IMR-90 (cell line): ENCODE measurements around the gene TSC2.

ENCODE experiments used
- BHLHE40 ChIP-seq: fragments of 150-350 bp; IDR thresholded peaks from 2 replicates; pipeline ENCODE4 v1.6.1; 2016; ENCODE audit warnings: mild to moderate bottlenecking, low read depth, low read length
- CEBPB ChIP-seq: IDR thresholded peaks from 2 replicates; pipeline ENCODE4 v1.6.1; 2012; ENCODE audit warnings: low read depth, low read length, improper control_type of control experiment
- CHD1 ChIP-seq: IDR thresholded peaks from 2 replicates; pipeline ENCODE4 v1.6.1; 2012; ENCODE audit warnings: low read depth, low read length, improper control_type of control experiment
- ELK1 ChIP-seq: fragments of 150-350 bp; IDR thresholded peaks from 2 replicates; pipeline ENCODE4 v1.6.1; 2016; ENCODE audit warnings: low read depth, mild to moderate bottlenecking, low read length, moderate library complexity, borderline replicate concordance
- FOS ChIP-seq: fragments of 150-350 bp; IDR thresholded peaks from 2 replicates; pipeline ENCODE4 v1.6.1; 2016; ENCODE audit warnings: low read depth, low read length
- MAFK ChIP-seq: IDR thresholded peaks from 2 replicates; pipeline ENCODE4 v1.6.1; 2012; ENCODE audit warnings: low read depth, low read length, improper control_type of control experiment
- MAZ ChIP-seq: IDR thresholded peaks from 2 replicates; pipeline ENCODE4 v1.6.1; 2012; ENCODE audit warnings: low read depth, mild to moderate bottlenecking, low read length, improper control_type of control experiment, moderate library complexity, borderline replicate concordance
- MXI1 ChIP-seq: IDR thresholded peaks from 2 replicates; pipeline ENCODE4 v1.6.1; 2012; ENCODE audit warnings: low read depth, mild to moderate bottlenecking, low read length, moderate library complexity, borderline replicate concordance
- POLR2A ChIP-seq: IDR thresholded peaks from 2 replicates; pipeline ENCODE4 v1.6.1; 2012; ENCODE audit warnings: mild to moderate bottlenecking, low read depth, low read length
- RAD21 ChIP-seq: IDR thresholded peaks from 2 replicates; pipeline ENCODE4 v1.6.1; 2012; ENCODE audit warnings: low read length, improper control_type of control experiment
- RFX5 ChIP-seq: IDR thresholded peaks from 2 replicates; pipeline ENCODE4 v1.8.0; 2012; ENCODE audit warnings: low read depth, mild to moderate bottlenecking, low read length, moderate library complexity
- SMC3 ChIP-seq: fragments of 150-350 bp; IDR thresholded peaks from 2 replicates; pipeline ENCODE4 v1.6.1; 2016; ENCODE audit warnings: low read depth, mild to moderate bottlenecking, antibody characterized with exemption, low read length, moderate library complexity
- USF2 ChIP-seq: fragments of 150-350 bp; IDR thresholded peaks from 2 replicates; pipeline ENCODE4 v1.6.1; 2017; ENCODE audit warnings: mild to moderate bottlenecking, antibody characterized with exemption, low read length, low read depth
- TF ChIP-seq, protein P1 (sequence below): conservative IDR thresholded peaks from 2 replicates; pipeline ENCODE4 v1.5.1; 2012; ENCODE audit warnings: mild to moderate bottlenecking, low read depth, low read length, improper control_type of control experiment

- TF ChIP-seq, protein P1, sequence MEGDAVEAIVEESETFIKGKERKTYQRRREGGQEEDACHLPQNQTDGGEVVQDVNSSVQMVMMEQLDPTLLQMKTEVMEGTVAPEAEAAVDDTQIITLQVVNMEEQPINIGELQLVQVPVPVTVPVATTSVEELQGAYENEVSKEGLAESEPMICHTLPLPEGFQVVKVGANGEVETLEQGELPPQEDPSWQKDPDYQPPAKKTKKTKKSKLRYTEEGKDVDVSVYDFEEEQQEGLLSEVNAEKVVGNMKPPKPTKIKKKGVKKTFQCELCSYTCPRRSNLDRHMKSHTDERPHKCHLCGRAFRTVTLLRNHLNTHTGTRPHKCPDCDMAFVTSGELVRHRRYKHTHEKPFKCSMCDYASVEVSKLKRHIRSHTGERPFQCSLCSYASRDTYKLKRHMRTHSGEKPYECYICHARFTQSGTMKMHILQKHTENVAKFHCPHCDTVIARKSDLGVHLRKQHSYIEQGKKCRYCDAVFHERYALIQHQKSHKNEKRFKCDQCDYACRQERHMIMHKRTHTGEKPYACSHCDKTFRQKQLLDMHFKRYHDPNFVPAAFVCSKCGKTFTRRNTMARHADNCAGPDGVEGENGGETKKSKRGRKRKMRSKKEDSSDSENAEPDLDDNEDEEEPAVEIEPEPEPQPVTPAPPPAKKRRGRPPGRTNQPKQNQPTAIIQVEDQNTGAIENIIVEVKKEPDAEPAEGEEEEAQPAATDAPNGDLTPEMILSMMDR, result no peak
- no peak for TF ChIP-seq MAFK
- TF ChIP-seq POLR2A, result no peak
- no peak for TF ChIP-seq CEBPB
- no peak for TF ChIP-seq FOS
- TF ChIP-seq RFX5, result no peak
- TF ChIP-seq MAZ, result no peak
- no peak for TF ChIP-seq ELK1
- no peak for TF ChIP-seq MXI1
- no peak for TF ChIP-seq CHD1
- TF ChIP-seq BHLHE40, result no peak
- no peak for TF ChIP-seq SMC3
- no peak for TF ChIP-seq USF2
- no peak for TF ChIP-seq RAD21
These were observed 37.9 kb downstream of the TSC2 start for GRCh38 chr16:2085669-2086068.
